Measurements from ENCODE around the gene OPN3. TPM values are rescaled to one million over a fixed set of nuclear protein-coding genes. Genes with fewer than 3 reads are reported as not detected.

The OPN3 gene
- total RNA-seq, 1 donor from 2014 or later, result 12.5 TPM

- H3K4me3 Mint-ChIP-seq (ENCODE audit: unreplicated experiment), result no peak overlapping the region
- peak; percentile 56 for TF ChIP-seq CTCF (IDR thresholded peaks at IDR 0.05; ENCODE audit: partially characterized antibody, unreplicated experiment)
- peaks cover 2% of the 10 kb centered on the region for H3K9me3 Mint-ChIP-seq (ENCODE audit: unreplicated experiment)
- H3K27ac Mint-ChIP-seq (ENCODE audit: unreplicated experiment), result no peak overlapping the region
- H3K36me3 Mint-ChIP-seq (ENCODE audit: unreplicated experiment), result no peaks in the 10 kb centered on the region
- peaks cover 3% of the 10 kb centered on the region for H3K27me3 Mint-ChIP-seq (ENCODE audit: unreplicated experiment)
- no peaks in the 10 kb centered on the region for H3K4me1 Mint-ChIP-seq (ENCODE audit: low read depth, unreplicated experiment)
- DNase-seq, result no peak
Measured at GRCh38 chr1:241627453-241628259, 12.5 kb downstream of the OPN3 start.

GRCh38 chr1:241624935-241625334 is 15.2 kb downstream of the OPN3 start:
- Mint-ChIP-seq H3K27me3 (ENCODE audit: unreplicated experiment) (peaks cover 3% of the 10 kb centered on the region), H3K4me3 (ENCODE audit: unreplicated experiment) (no peak overlapping the region)

GRCh38 chr1:241622669-241623068 is 17.5 kb downstream of the OPN3 start:
- Mint-ChIP-seq H3K9me3 (ENCODE audit: unreplicated experiment) (peaks cover 2% of the 10 kb centered on the region), H3K4me3 (ENCODE audit: unreplicated experiment) (no peak overlapping the region), H3K4me1 (ENCODE audit: low read depth, unreplicated experiment) (peaks cover 5% of the 10 kb centered on the region), H3K27me3 (ENCODE audit: unreplicated experiment) (peaks cover 3% of the 10 kb centered on the region), H3K36me3 (ENCODE audit: unreplicated experiment) (no peaks in the 10 kb centered on the region), H3K27ac (ENCODE audit: unreplicated experiment) (no peak overlapping the region)
- no peak for TF ChIP-seq CTCF (IDR thresholded peaks at IDR 0.05; ENCODE audit: partially characterized antibody, unreplicated experiment)
- no peak for DNase-seq

More at GRCh38 chr1:241624935-241625334, 15.2 kb downstream of the OPN3 start:
- no peak for DNase-seq
- no peaks in the 10 kb centered on the region for H3K36me3 Mint-ChIP-seq (ENCODE audit: unreplicated experiment)
- no peak for TF ChIP-seq CTCF (IDR thresholded peaks at IDR 0.05; ENCODE audit: partially characterized antibody, unreplicated experiment)
- peaks cover 2% of the 10 kb centered on the region for H3K9me3 Mint-ChIP-seq (ENCODE audit: unreplicated experiment)
- no peak overlapping the region for H3K27ac Mint-ChIP-seq (ENCODE audit: unreplicated experiment)
- H3K4me1 Mint-ChIP-seq (ENCODE audit: low read depth, unreplicated experiment), result peaks cover 5% of the 10 kb centered on the region

GRCh38 chr1:241617426-241617825 is 22.7 kb downstream of the OPN3 start:
- no peak for DNase-seq
- no peak for TF ChIP-seq CTCF (IDR thresholded peaks at IDR 0.05; ENCODE audit: partially characterized antibody, unreplicated experiment)
- Mint-ChIP-seq H3K36me3 (ENCODE audit: unreplicated experiment) (no peaks in the 10 kb centered on the region), H3K9me3 (ENCODE audit: unreplicated experiment) (no peaks in the 10 kb centered on the region), H3K27me3 (ENCODE audit: unreplicated experiment) (no peaks in the 10 kb centered on the region), H3K27ac (ENCODE audit: unreplicated experiment) (no peak overlapping the region), H3K4me1 (ENCODE audit: low read depth, unreplicated experiment) (peaks cover 5% of the 10 kb centered on the region), H3K4me3 (ENCODE audit: unreplicated experiment) (no peak overlapping the region)
